ENCODE data around the gene DHRS13. TPM values are rescaled to one million over a fixed set of nuclear protein-coding genes. Genes with fewer than 3 reads are reported as not detected.
"Not testable (repeated sequence)": the region's sequence is repeated elsewhere in the genome, so short reads cannot be mapped to it uniquely, and the experiment has no call there.

Gene DHRS13
- polyA plus RNA-seq, 4 donors: 6.6 to 17.9 (median 12.4) TPM

GRCh38 chr17:28864991-28865849 lies 37.7 kb downstream of the DHRS13 start:
- no peak for DNase-seq (ENCODE audit: low read depth in 4 of 4, low spot score in 3 of 4)

- DNase-seq (ENCODE audit: low read depth in 4 of 4, low spot score in 3 of 4): no peak
Observed at GRCh38 chr17:28863953-28864352, 38.9 kb downstream of the DHRS13 start.

- DNase-seq (ENCODE audit: low read depth in 4 of 4, low spot score in 3 of 4): no peak
Observed at GRCh38 chr17:28862561-28862960, 40.3 kb downstream of the DHRS13 start.

GRCh38 chr17:28861393-28862203 lies 41.3 kb downstream of the DHRS13 start:
- no peak for DNase-seq (ENCODE audit: low read depth in 4 of 4, low spot score in 3 of 4)

- no peak for DNase-seq (ENCODE audit: low read depth in 4 of 4, low spot score in 3 of 4)
Observed at GRCh38 chr17:28860363-28860808, 42.5 kb downstream of the DHRS13 start.

- no peak for DNase-seq (ENCODE audit: low read depth in 4 of 4, low spot score in 3 of 4)
Observed at GRCh38 chr17:28858801-28859355, 44.0 kb downstream of the DHRS13 start.

DNA sequence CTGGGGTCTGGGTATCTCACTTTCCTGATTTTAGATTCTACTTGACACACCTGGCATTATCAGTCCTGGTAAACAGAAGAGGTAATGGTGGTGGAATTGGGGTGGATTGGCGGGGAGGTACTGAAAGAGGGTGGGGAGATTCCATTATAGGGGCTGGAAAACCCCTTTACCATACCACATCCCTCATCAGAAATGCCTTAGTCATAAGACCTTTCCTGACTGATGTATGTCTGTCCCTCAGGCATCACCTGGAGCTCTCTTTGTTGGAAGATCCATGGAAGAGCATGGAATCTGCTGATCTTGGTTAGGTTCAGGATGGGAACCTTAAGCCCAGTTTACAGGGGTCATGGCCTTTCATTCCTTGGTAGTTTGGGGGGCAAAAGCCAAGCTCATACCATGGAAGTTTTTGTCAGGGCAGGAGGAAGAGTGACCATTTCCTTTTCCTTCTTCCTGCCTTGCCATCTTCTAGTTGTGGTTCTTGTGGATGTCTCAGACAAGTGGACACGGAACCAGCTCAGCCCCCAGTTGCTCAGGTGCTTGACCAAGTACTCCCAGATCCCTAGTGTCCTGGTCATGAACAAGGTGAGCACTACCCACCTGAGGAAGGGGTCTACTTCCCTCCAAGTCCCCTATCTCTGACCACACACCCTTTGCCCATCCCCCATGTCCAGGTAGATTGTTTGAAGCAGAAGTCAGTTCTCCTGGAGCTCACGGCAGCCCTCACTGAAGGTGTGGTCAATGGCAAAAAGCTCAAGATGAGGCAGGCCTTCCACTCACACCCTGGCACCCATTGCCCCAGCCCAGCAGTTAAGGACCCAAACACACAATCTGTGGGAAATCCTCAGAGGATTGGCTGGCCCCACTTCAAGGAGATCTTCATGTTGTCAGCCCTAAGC lies 44.7 kb downstream of the DHRS13 start:
- no peak for DNase-seq (ENCODE audit: low read depth in 4 of 4, low spot score in 3 of 4)

GRCh38 chr17:28856028-28856574 lies 46.8 kb downstream of the DHRS13 start:
- no peak for DNase-seq (ENCODE audit: low read depth in 4 of 4, low spot score in 3 of 4)

DNA sequence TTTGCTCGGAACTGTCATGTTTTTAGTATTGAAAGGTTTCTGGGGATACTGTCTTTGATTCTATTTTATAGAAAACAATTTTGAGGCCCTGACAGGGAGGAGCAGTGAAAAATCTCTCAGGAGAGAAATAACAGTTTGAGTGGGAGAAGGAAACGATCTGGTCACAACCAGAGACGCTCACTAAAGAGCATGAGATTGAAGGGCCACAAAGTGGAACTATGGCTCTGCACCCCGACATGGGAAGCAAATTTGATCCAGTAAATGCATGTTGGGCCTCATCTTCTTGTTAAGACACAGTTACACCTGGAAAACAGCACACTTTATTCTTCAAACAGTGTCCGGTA lies 47.6 kb downstream of the DHRS13 start:
- no peak for DNase-seq (ENCODE audit: low read depth in 4 of 4, low spot score in 3 of 4)

- peak; percentile 66 to 87 (median 76) for DNase-seq (ENCODE audit: low read depth in 4 of 4, low spot score in 3 of 4)
Observed at GRCh38 chr17:28854457-28855335, 48.2 kb downstream of the DHRS13 start, which contains the start of gene ERAL1. Gene ERAL1 (plus strand): TSS chr17:28855016. CDS start chr17:28855035, 19 bp downstream.

DNA sequence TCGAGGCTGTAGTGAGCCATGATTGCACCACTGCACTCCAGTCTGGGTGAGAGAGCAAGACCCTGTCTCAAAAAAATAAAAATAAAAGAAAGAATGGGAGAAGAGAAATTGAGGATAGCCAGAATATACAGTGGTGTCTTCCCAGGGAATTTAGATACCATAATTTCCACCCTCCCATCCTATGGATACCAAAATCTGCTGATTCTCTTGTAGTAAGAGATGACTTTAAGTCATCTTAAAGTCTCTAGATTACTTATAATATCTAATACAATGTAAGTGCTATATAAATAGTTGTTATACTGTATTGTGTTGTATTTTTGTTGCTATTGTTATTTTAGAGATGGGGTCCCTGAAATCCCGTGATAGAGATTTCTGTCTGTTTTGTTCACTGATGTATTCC lies 49.6 kb downstream of the DHRS13 start:
- no peak for DNase-seq (ENCODE audit: low read depth in 4 of 4, low spot score in 3 of 4)

GRCh38 chr17:28849281-28849680 lies 53.6 kb downstream of the DHRS13 start:
- no peak for DNase-seq (ENCODE audit: low read depth in 4 of 4, low spot score in 3 of 4)

DNA sequence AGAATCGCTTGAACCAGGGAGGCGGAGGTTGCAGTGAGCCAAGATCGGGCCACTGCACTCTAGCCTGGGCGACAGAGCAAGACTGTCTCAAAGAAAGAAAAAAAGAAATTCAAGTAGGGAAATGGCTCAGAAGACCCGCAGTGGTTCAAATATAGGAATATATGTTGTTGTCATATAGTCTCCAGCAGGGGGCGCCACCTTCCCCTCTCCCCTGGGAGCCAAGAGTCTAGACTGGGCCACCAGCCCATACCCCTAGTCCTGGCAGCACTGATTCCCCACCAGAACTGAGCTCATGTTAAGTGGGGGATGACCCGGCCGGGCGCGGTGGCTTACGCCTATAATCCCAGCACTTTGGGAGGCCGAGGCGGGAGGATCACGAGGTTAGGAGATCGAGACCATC lies 54.2 kb downstream of the DHRS13 start:
- not testable (repeated sequence) for DNase-seq (ENCODE audit: low read depth in 4 of 4, low spot score in 3 of 4)

Other genes starting within 250 kb of the DHRS13 start
- 10 to 100 TPM; 71.7 to 81.6 (median 78.3) TPM for gene SDF2, start 241.2 kb downstream of the DHRS13 start, polyA plus RNA-seq (ENCODE audit: insufficient read length in 4 of 4)
- 10 to 100 TPM; 54.9 to 73.2 (median 68.1) TPM for gene SUPT6H, start 240.9 kb downstream of the DHRS13 start, polyA plus RNA-seq (ENCODE audit: insufficient read length in 4 of 4)
- 1 to 10 TPM; 4.5 to 7.8 (median 7.3) TPM for gene PROCA1, start 191.2 kb downstream of the DHRS13 start, polyA plus RNA-seq (ENCODE audit: insufficient read length in 4 of 4)
- gene RAB34, start 185.2 kb downstream of the DHRS13 start, polyA plus RNA-seq (ENCODE audit: insufficient read length in 4 of 4): 100 to 1,000 TPM; 179 to 191 (median 185) TPM
- 1,000 to 10,000 TPM in 2 of 4 donors, 100 to 1,000 TPM in 2; 896 to 1,307 (median 1,003) TPM for gene RPL23A, start 183.1 kb downstream of the DHRS13 start, polyA plus RNA-seq (ENCODE audit: insufficient read length in 4 of 4)
- gene TLCD1, start 176.8 kb downstream of the DHRS13 start, polyA plus RNA-seq (ENCODE audit: insufficient read length in 4 of 4): 10 to 100 TPM in 3 of 4 donors, 1 to 10 TPM in 1; 2.9 to 18.8 (median 16.3) TPM
- 10 to 100 TPM in 1 of 4 donors, 1 to 10 TPM in 3; 2.8 to 13.2 (median 7.2) TPM for gene NEK8, start 174.3 kb downstream of the DHRS13 start, polyA plus RNA-seq (ENCODE audit: insufficient read length in 4 of 4)
- gene TRAF4, start 159.1 kb downstream of the DHRS13 start, polyA plus RNA-seq (ENCODE audit: insufficient read length in 4 of 4): 100 to 1,000 TPM in 3 of 4 donors, 10 to 100 TPM in 1; 72.1 to 163 (median 109) TPM
- gene FAM222B, start 60.3 kb downstream of the DHRS13 start, polyA plus RNA-seq (ENCODE audit: insufficient read length in 4 of 4): 10 to 100 TPM; 14.8 to 23.8 (median 21.6) TPM
- 10 to 100 TPM; 50.1 to 71.3 (median 69.9) TPM for gene ERAL1, start 48.1 kb downstream of the DHRS13 start, polyA plus RNA-seq (ENCODE audit: insufficient read length in 4 of 4)
- gene FLOT2, start 5.3 kb downstream of the DHRS13 start, polyA plus RNA-seq (ENCODE audit: insufficient read length in 4 of 4): 100 to 1,000 TPM in 1 of 4 donors, 10 to 100 TPM in 3; 43.8 to 106 (median 78.5) TPM
- 10 to 100 TPM; 38.9 to 52.6 (median 43.7) TPM for gene PHF12, start 48.4 kb upstream of the DHRS13 start, polyA plus RNA-seq (ENCODE audit: insufficient read length in 4 of 4)
- gene SEZ6, start 103.0 kb upstream of the DHRS13 start, polyA plus RNA-seq (ENCODE audit: insufficient read length in 4 of 4): 1 to 10 TPM in 1 of 4 donors, under 1 TPM in 3; 0.29 to 1.3 (median 0.47) TPM
- gene PIPOX, start 140.1 kb upstream of the DHRS13 start, polyA plus RNA-seq (ENCODE audit: insufficient read length in 4 of 4): 10 to 100 TPM in 1 of 4 donors, 1 to 10 TPM in 3; 2.4 to 10.6 (median 5.5) TPM

All from left renal pelvis (tissue), 4 donors.